Mesendoderm (in vitro differentiated cells): ENCODE data around the gene MARK2.

ENCODE experiments used
- DNase-seq: peaks from one replicate; pipeline ENCODE4 v3.0.0; 2013
- H2AK5ac ChIP-seq: 2 replicates; pipeline ENCODE4 v1.6.1; 2013; ENCODE audit warnings: low read length, inconsistent platforms
- H2BK120ac ChIP-seq: 2 replicates; pipeline ENCODE4 v1.6.1; 2013; ENCODE audit warnings: low read depth, mild to moderate bottlenecking, low read length, moderate library complexity, mixed read lengths
- H2BK15ac ChIP-seq: replicated peaks from 2 replicates; pipeline ENCODE4 v1.6.1; 2013; ENCODE audit warnings: low read depth, mild to moderate bottlenecking, moderate library complexity
- H2BK5ac ChIP-seq: 2 replicates; pipeline ENCODE4 v1.6.1; 2013; ENCODE audit warnings: low read length, inconsistent platforms
- H3K18ac ChIP-seq: 2 replicates; pipeline ENCODE4 v1.6.1; 2013; ENCODE audit warnings: mild to moderate bottlenecking, low read length, mixed read lengths
- H3K23ac ChIP-seq: one replicate; pipeline ENCODE4 v1.6.1; 2013; ENCODE audit warnings: low read length
- H3K27ac ChIP-seq: 2 replicates; pipeline ENCODE4 v1.5.1; 2013; ENCODE audit warnings: low read depth, mild to moderate bottlenecking, inconsistent platforms, low read length, moderate library complexity
- H3K27me3 ChIP-seq: 2 replicates; pipeline ENCODE4 v1.6.1; 2013; ENCODE audit warnings: low read length, control low read depth, mild to moderate bottlenecking, inconsistent platforms; ENCODE audit not compliant: insufficient read depth, poor library complexity
- H3K36me3 ChIP-seq: 2 replicates; pipeline ENCODE4 v1.6.1; 2013; ENCODE audit warnings: low read length, inconsistent platforms; ENCODE audit not compliant: control insufficient read depth, insufficient read depth
- H3K4ac ChIP-seq: one replicate; pipeline ENCODE4 v1.6.1; 2013; ENCODE audit warnings: low read depth, mild to moderate bottlenecking, low read length, moderate library complexity
- H3K4me1 ChIP-seq: 2 replicates; pipeline ENCODE4 v1.6.1; 2013; ENCODE audit warnings: low read depth, low read length, inconsistent platforms; ENCODE audit not compliant: control insufficient read depth
- H3K4me2 ChIP-seq: 2 replicates; pipeline ENCODE4 v1.6.1; 2013; ENCODE audit warnings: low read length
- H3K4me3 ChIP-seq: 2 replicates; pipeline ENCODE4 v1.5.1; 2013; ENCODE audit warnings: mild to moderate bottlenecking, low read length
- H3K56ac ChIP-seq: one replicate; pipeline ENCODE4 v1.6.1; 2013; ENCODE audit warnings: low read length
- H3K79me1 ChIP-seq: 2 replicates; pipeline ENCODE4 v1.6.1; 2013; ENCODE audit warnings: low read length, inconsistent platforms
- H3K79me2 ChIP-seq: 2 replicates; pipeline ENCODE4 v1.6.1; 2013; ENCODE audit warnings: mild to moderate bottlenecking, low read length; ENCODE audit not compliant: control insufficient read depth, insufficient read depth
- H3K9ac ChIP-seq: 2 replicates; pipeline ENCODE4 v1.6.1; 2013; ENCODE audit warnings: low read length, inconsistent platforms
- H4K5ac ChIP-seq: one replicate; pipeline ENCODE4 v1.6.1; 2013; ENCODE audit warnings: low read length
- H4K8ac ChIP-seq: one replicate; pipeline ENCODE4 v1.6.1; 2013; ENCODE audit warnings: low read depth, mild to moderate bottlenecking, control low read depth, low read length, moderate library complexity
- WGBS: extraction: QIAGEN DNeasy Blood & Tissue Kit; methylation state at CpG from one replicate; pipeline ENCODE4 v1.1.7; 2013; ENCODE audit warnings: low lambda C conversion rate, missing lambda C conversion rate; ENCODE audit not compliant: insufficient coverage; ENCODE audit errors: extremely low coverage; 5-methylcytosine and 5-hydroxymethylcytosine counted together

The MARK2 gene

GRCh38 chr11:63872800-63873197, 33.9 kb downstream of the MARK2 start:
- Histone ChIP-seq H3K27me3 (no peaks in the 10 kb centered on the region), H2BK15ac (no peak overlapping the region), H3K56ac (peak overlapping the region; percentile 3), H2AK5ac (no peak overlapping the region), H3K4me2 (no peak overlapping the region), H3K9ac (no peak overlapping the region), H2BK5ac (no peak overlapping the region), H2BK120ac (no peak overlapping the region), H3K36me3 (no peaks in the 10 kb centered on the region), H4K8ac (no peak overlapping the region), H4K5ac (no peak overlapping the region), H3K4ac (no peak overlapping the region), H3K4me1 (peaks cover 13% of the 10 kb centered on the region), H3K18ac (no peak overlapping the region), H3K79me1 (peaks cover 50% of the 10 kb centered on the region), H3K23ac (no peak overlapping the region), H3K27ac (no peak overlapping the region), H3K79me2 (peaks cover 67% of the 10 kb centered on the region), H3K4me3 (no peak overlapping the region)
- no CpG with 5 or more reads among the region's 5 CpGs for WGBS
- no peak for DNase-seq

- peaks cover 69% of the 10 kb centered on the region for H3K79me2 ChIP-seq
- no peak overlapping the region for H4K8ac ChIP-seq
- H3K4ac ChIP-seq: no peak overlapping the region
- no peak overlapping the region for H3K4me2 ChIP-seq
- no peak overlapping the region for H3K23ac ChIP-seq
- peaks cover 52% of the 10 kb centered on the region for H3K79me1 ChIP-seq
- no peaks in the 10 kb centered on the region for H3K27me3 ChIP-seq
- WGBS: no CpG with 5 or more reads among the region's 5 CpGs
- no peak for DNase-seq
- H3K4me1 ChIP-seq: peaks cover 13% of the 10 kb centered on the region
- no peak overlapping the region for H2BK120ac ChIP-seq
- H3K4me3 ChIP-seq: no peak overlapping the region
- no peak overlapping the region for H3K27ac ChIP-seq
- no peak overlapping the region for H2BK15ac ChIP-seq
- H3K36me3 ChIP-seq: no peaks in the 10 kb centered on the region
- no peak overlapping the region for H4K5ac ChIP-seq
- H3K9ac ChIP-seq: no peak overlapping the region
- H3K18ac ChIP-seq: no peak overlapping the region
- no peak overlapping the region for H2AK5ac ChIP-seq
- H2BK5ac ChIP-seq: no peak overlapping the region
- H3K56ac ChIP-seq: no peak overlapping the region
Measured at GRCh38 chr11:63873311-63873710, 34.4 kb downstream of the MARK2 start.

GRCh38 chr11:63874511-63874910, 35.6 kb downstream of the MARK2 start:
- no peak overlapping the region for H2BK120ac ChIP-seq
- no peak overlapping the region for H2BK15ac ChIP-seq
- H3K4me2 ChIP-seq: no peak overlapping the region
- peaks cover 52% of the 10 kb centered on the region for H3K79me1 ChIP-seq
- H3K23ac ChIP-seq: no peak overlapping the region
- no peak for DNase-seq
- no peak overlapping the region for H3K18ac ChIP-seq
- H3K56ac ChIP-seq: no peak overlapping the region
- no peak overlapping the region for H4K5ac ChIP-seq
- no peak overlapping the region for H3K4ac ChIP-seq
- H3K27ac ChIP-seq: no peak overlapping the region
- H2AK5ac ChIP-seq: no peak overlapping the region
- no peaks in the 10 kb centered on the region for H3K36me3 ChIP-seq
- no CpG with 5 or more reads among the region's 6 CpGs for WGBS
- no peak overlapping the region for H3K9ac ChIP-seq
- H3K4me1 ChIP-seq: peaks cover 11% of the 10 kb centered on the region
- no peak overlapping the region for H4K8ac ChIP-seq
- H2BK5ac ChIP-seq: no peak overlapping the region
- H3K4me3 ChIP-seq: no peak overlapping the region
- peaks cover 64% of the 10 kb centered on the region for H3K79me2 ChIP-seq
- H3K27me3 ChIP-seq: no peaks in the 10 kb centered on the region

GRCh38 chr11:63875506-63876065, 36.7 kb downstream of the MARK2 start:
- H3K4ac ChIP-seq: no peak overlapping the region
- no peak overlapping the region for H2BK120ac ChIP-seq
- H4K8ac ChIP-seq: no peak overlapping the region
- no peak overlapping the region for H3K27ac ChIP-seq
- H3K27me3 ChIP-seq: no peaks in the 10 kb centered on the region
- H2BK15ac ChIP-seq: no peak overlapping the region
- no peak overlapping the region for H3K56ac ChIP-seq
- H3K9ac ChIP-seq: no peak overlapping the region
- no peak overlapping the region for H4K5ac ChIP-seq
- no peak overlapping the region for H3K18ac ChIP-seq
- peaks cover 60% of the 10 kb centered on the region for H3K79me2 ChIP-seq
- WGBS: no CpG with 5 or more reads among the region's 8 CpGs
- peaks cover 46% of the 10 kb centered on the region for H3K79me1 ChIP-seq
- H3K4me3 ChIP-seq: no peak overlapping the region
- no peak overlapping the region for H2BK5ac ChIP-seq
- H3K23ac ChIP-seq: no peak overlapping the region
- no peak for DNase-seq
- peaks cover 15% of the 10 kb centered on the region for H3K4me1 ChIP-seq
- no peak overlapping the region for H3K4me2 ChIP-seq
- H3K36me3 ChIP-seq: no peaks in the 10 kb centered on the region
- no peak overlapping the region for H2AK5ac ChIP-seq

- H4K8ac ChIP-seq: no peak overlapping the region
- WGBS: no CpG with 5 or more reads among the region's 6 CpGs
- H2AK5ac ChIP-seq: no peak overlapping the region
- H4K5ac ChIP-seq: no peak overlapping the region
- H3K27me3 ChIP-seq: no peaks in the 10 kb centered on the region
- H3K79me1 ChIP-seq: peaks cover 44% of the 10 kb centered on the region
- H3K4me1 ChIP-seq: peaks cover 15% of the 10 kb centered on the region
- no peak for DNase-seq
- no peak overlapping the region for H2BK15ac ChIP-seq
- H3K27ac ChIP-seq: no peak overlapping the region
- H3K4ac ChIP-seq: no peak overlapping the region
- H3K36me3 ChIP-seq: no peaks in the 10 kb centered on the region
- H2BK5ac ChIP-seq: no peak overlapping the region
- H3K4me2 ChIP-seq: no peak overlapping the region
- H3K56ac ChIP-seq: no peak overlapping the region
- no peak overlapping the region for H3K4me3 ChIP-seq
- no peak overlapping the region for H3K9ac ChIP-seq
- no peak overlapping the region for H2BK120ac ChIP-seq
- H3K79me2 ChIP-seq: peaks cover 60% of the 10 kb centered on the region
- H3K18ac ChIP-seq: no peak overlapping the region
- H3K23ac ChIP-seq: no peak overlapping the region
Measured at GRCh38 chr11:63876616-63877015, 37.7 kb downstream of the MARK2 start.

- Histone ChIP-seq H3K79me2 (peaks cover 60% of the 10 kb centered on the region), H2BK15ac (no peak overlapping the region), H2AK5ac (no peak overlapping the region), H3K4me3 (no peak overlapping the region), H3K4ac (no peak overlapping the region), H4K5ac (no peak overlapping the region), H2BK120ac (no peak overlapping the region), H2BK5ac (no peak overlapping the region), H3K27ac (no peak overlapping the region), H3K4me2 (no peak overlapping the region), H3K56ac (no peak overlapping the region), H4K8ac (no peak overlapping the region), H3K36me3 (no peaks in the 10 kb centered on the region), H3K18ac (no peak overlapping the region), H3K23ac (no peak overlapping the region), H3K27me3 (no peaks in the 10 kb centered on the region), H3K79me1 (peaks cover 45% of the 10 kb centered on the region), H3K9ac (no peak overlapping the region), H3K4me1 (peaks cover 10% of the 10 kb centered on the region)
- no CpG with 5 or more reads among the region's 6 CpGs for WGBS
- no peak for DNase-seq
Measured at GRCh38 chr11:63877658-63878241, 38.8 kb downstream of the MARK2 start.
